HepG2 (cell line): ENCODE results near the gene STRADA. TPM values are rescaled to one million over a fixed set of nuclear protein-coding genes. Genes with fewer than 3 reads are reported as not detected.

ENCODE experiments used
- CHCHD3 ChIP-seq: sonication (generic); formaldehyde crosslinking; IDR thresholded peaks from 2 replicates; pipeline ENCODE4 v1.8.0; 2022; ENCODE audit warnings: mild to moderate bottlenecking, missing genetic modification reagents, moderate library complexity
- HMGXB3 ChIP-seq: sonication (generic); formaldehyde crosslinking; IDR thresholded peaks from 2 replicates; pipeline ENCODE4 v1.4.0; 2020; ENCODE audit warnings: missing genetic modification reagents, borderline replicate concordance
- KDM6A ChIP-seq: IDR thresholded peaks from 2 replicates; pipeline ENCODE4 v1.6.1; 2016; ENCODE audit warnings: low read depth
- KLF9 ChIP-seq: IDR thresholded peaks from 2 replicates; pipeline ENCODE4 v1.6.1; 2016; ENCODE audit warnings: low read depth
- NFKB2 ChIP-seq: sonication (generic); formaldehyde crosslinking; IDR thresholded peaks from 2 replicates; pipeline ENCODE4 v1.4.0; 2020; ENCODE audit warnings: missing genetic modification reagents, borderline replicate concordance
- PREB ChIP-seq: sonication (generic); formaldehyde crosslinking; IDR thresholded peaks from 2 replicates; pipeline ENCODE4 v1.4.0; 2020; ENCODE audit warnings: missing genetic modification reagents
- RBM22 ChIP-seq: fragments of 200-400 bp; formaldehyde crosslinking; optimal IDR thresholded peaks from 2 replicates; pipeline ENCODE3; 2017; ENCODE audit warnings: mild to moderate bottlenecking, low read length, moderate library complexity
- RXRA ChIP-seq: sonication (generic); formaldehyde crosslinking; IDR thresholded peaks from 2 replicates; pipeline ENCODE4 v1.5.1; 2020; ENCODE audit warnings: missing genetic modification reagents
- SMAD1 ChIP-seq: sonication (generic); formaldehyde crosslinking; IDR thresholded peaks from 2 replicates; pipeline ENCODE4 v1.4.0; 2020; ENCODE audit warnings: missing genetic modification reagents, low read depth, mild to moderate bottlenecking, borderline replicate concordance
- SOX13 ChIP-seq, 3 experiments: fragments of 450-650 bp in 1 of 3; sonication (generic) in 1 of 3; formaldehyde crosslinking in 1 of 3; IDR thresholded peaks in 2 of 3; conservative IDR thresholded peaks in 1 of 3; 2 replicates each; pipeline versions ENCODE4 v1.5.0 to v1.6.1; 2016 to 2020; ENCODE audit warnings: antibody characterized with exemption in 1 of 3, mild to moderate bottlenecking in 1 of 3, missing compliant biosample characterization in 1 of 3, missing genetic modification reagents in 1 of 3, moderate library complexity in 1 of 3
- ZBTB46 ChIP-seq: sonication (generic); formaldehyde crosslinking; IDR thresholded peaks from 2 replicates; pipeline ENCODE4 v1.4.0; 2020; ENCODE audit warnings: mild to moderate bottlenecking, missing genetic modification reagents, borderline replicate concordance
- ZNF121 ChIP-seq: sonication (generic); formaldehyde crosslinking; IDR thresholded peaks from 2 replicates; pipeline ENCODE4 v1.5.0; 2020; ENCODE audit warnings: mild to moderate bottlenecking, missing genetic modification reagents
- ZNF138 ChIP-seq: sonication (generic); formaldehyde crosslinking; IDR thresholded peaks from 2 replicates; pipeline ENCODE4 v1.5.0; 2020; ENCODE audit warnings: mild to moderate bottlenecking, low read depth, missing genetic modification reagents
- ZNF34 ChIP-seq: sonication (generic); formaldehyde crosslinking; IDR thresholded peaks from 2 replicates; pipeline ENCODE4 v1.4.0; 2020; ENCODE audit warnings: mild to moderate bottlenecking, missing genetic modification reagents, borderline replicate concordance
- ZNF382 ChIP-seq: sonication (generic); formaldehyde crosslinking; IDR thresholded peaks from 2 replicates; pipeline ENCODE4 v1.5.0; 2020; ENCODE audit warnings: missing genetic modification reagents, mild to moderate bottlenecking, borderline replicate concordance
- ZNF451 ChIP-seq: sonication (generic); formaldehyde crosslinking; IDR thresholded peaks from 2 replicates; pipeline ENCODE4 v1.5.0; 2020; ENCODE audit warnings: mild to moderate bottlenecking, missing genetic modification reagents
- ZNF563 ChIP-seq: sonication (generic); formaldehyde crosslinking; IDR thresholded peaks from 2 replicates; pipeline ENCODE4 v1.8.0; 2022; ENCODE audit warnings: mild to moderate bottlenecking, moderate library complexity, missing genetic modification reagents
- ZNF784 ChIP-seq: sonication (generic); formaldehyde crosslinking; IDR thresholded peaks from 2 replicates; pipeline ENCODE4 v1.5.1; 2020; ENCODE audit warnings: missing genetic modification reagents, mild to moderate bottlenecking, borderline replicate concordance
- ZNF816 ChIP-seq: sonication (generic); formaldehyde crosslinking; IDR thresholded peaks from 2 replicates; pipeline ENCODE4 v1.8.0; 2022; ENCODE audit warnings: missing genetic modification reagents, mild to moderate bottlenecking, borderline replicate concordance
- polyA plus RNA-seq, 8 experiments: library from polyadenylated mRNA; depleted of rRNA in 3 of 8; stranded (reverse) in 7 of 8; unstranded in 1 of 8; fragments of >200 nt; fragmentation: Illumina TruSeq in 4 of 8; extraction: Trizol in 4 of 8; gene quantifications; 2 replicates each; pipeline versions ENCODE4 v1.2.1 to v1.2.3, GENCODE V29; 2011 to 2016; ENCODE audit warnings: low read depth in 4 of 8, missing spikeins in 1 of 8, mixed read lengths in 1 of 8; ENCODE audit not compliant: insufficient read depth in 1 of 8
- total RNA-seq, 5 experiments: library from RNA; depleted of rRNA; stranded (reverse); fragments of >200 nt; fragmentation: Illumina TruSeq; extraction: Trizol; gene quantifications; 2 replicates each; pipeline ENCODE4 v1.2.3, GENCODE V29; 2016; ENCODE audit warnings: low read depth in 1 of 5

Gene STRADA
- total and polyA plus RNA-seq, 2 of the 13 experiments (the other 11 are each of a cell fraction or from before 2014, with no cell fraction given), result 17.6 to 17.9 TPM

GRCh38 chr17:63773272-63774140 lies 31.9 kb upstream of the STRADA start, which contains the start of gene CCDC47 (continued):
- peak; percentile 97 for TF ChIP-seq HMGXB3
- TF ChIP-seq KDM6A (CRISPR knock-in tag), result 0 out of 2 replicates have a peak, but pooled peaks have one; percentile 46
- TF ChIP-seq NFKB2 (CRISPR knock-in tag), result peak; percentile 91; the same call in 1 of the 2 replicates
- TF ChIP-seq ZNF784 (CRISPR knock-in tag), result peak; percentile 95
- peak; percentile 30; the same call in 1 of the 2 replicates for TF ChIP-seq ZNF121 (CRISPR knock-in tag)
- peak; percentile 91; the same call in 1 of the 2 replicates for TF ChIP-seq PREB (CRISPR knock-in tag)
- peak; percentile 82 for TF ChIP-seq CHCHD3 (CRISPR knock-in tag)
- TF ChIP-seq ZNF34 (CRISPR knock-in tag), result peak; percentile 96
- TF ChIP-seq SMAD1 (CRISPR knock-in tag), result peak; percentile 91; the same call in 1 of the 2 replicates
- peak; percentile 76; the same call in 1 of the 2 replicates for TF ChIP-seq ZBTB46 (CRISPR knock-in tag)
- TF ChIP-seq SOX13 (IDR thresholded peaks at IDR 0.05), result peak; percentile 65; the same call in 1 of the 2 replicates
- peak in 1 of 2 experiments; percentile 49; a peak in 1 of 4 replicates for TF ChIP-seq SOX13 (CRISPR knock-in tag; conservative IDR thresholded peaks at IDR 0.05 in 1 of 2, IDR thresholded peaks at IDR 0.05 in 1 of 2)
- TF ChIP-seq ZNF382 (CRISPR knock-in tag), result no peak
- TF ChIP-seq RBM22, result peak; percentile 79
- peak; percentile 79; the same call in 1 of the 2 replicates for TF ChIP-seq ZNF451 (CRISPR knock-in tag)
- peak; percentile 82 for TF ChIP-seq RXRA (CRISPR knock-in tag)
- peak; percentile 75 for TF ChIP-seq ZNF563 (CRISPR knock-in tag)
- peak; percentile 97 for TF ChIP-seq ZNF816 (CRISPR knock-in tag)
- no peak; the same call in none of the 2 replicates for TF ChIP-seq ZNF138 (CRISPR knock-in tag)
- TF ChIP-seq KLF9 (CRISPR knock-in tag), result no peak; the same call in 1 of the 2 replicates
